Activated CD4-positive, alpha-beta T cell treated with anti-CD3 and anti-CD28 coated beads, Interleukin-2, amount 50 U/mL, for 48 hours (primary cell): ENCODE measurements around the gene RECK.
"Not testable (repeated sequence)": the region's sequence is repeated elsewhere in the genome, so short reads cannot be mapped to it uniquely, and the experiment has no call there.

Experiments used
- DNase-seq, 2 experiments: peaks; one replicate each; pipeline ENCODE4 v3.0.0-alpha.2; 2020

RECK gene

DNA sequence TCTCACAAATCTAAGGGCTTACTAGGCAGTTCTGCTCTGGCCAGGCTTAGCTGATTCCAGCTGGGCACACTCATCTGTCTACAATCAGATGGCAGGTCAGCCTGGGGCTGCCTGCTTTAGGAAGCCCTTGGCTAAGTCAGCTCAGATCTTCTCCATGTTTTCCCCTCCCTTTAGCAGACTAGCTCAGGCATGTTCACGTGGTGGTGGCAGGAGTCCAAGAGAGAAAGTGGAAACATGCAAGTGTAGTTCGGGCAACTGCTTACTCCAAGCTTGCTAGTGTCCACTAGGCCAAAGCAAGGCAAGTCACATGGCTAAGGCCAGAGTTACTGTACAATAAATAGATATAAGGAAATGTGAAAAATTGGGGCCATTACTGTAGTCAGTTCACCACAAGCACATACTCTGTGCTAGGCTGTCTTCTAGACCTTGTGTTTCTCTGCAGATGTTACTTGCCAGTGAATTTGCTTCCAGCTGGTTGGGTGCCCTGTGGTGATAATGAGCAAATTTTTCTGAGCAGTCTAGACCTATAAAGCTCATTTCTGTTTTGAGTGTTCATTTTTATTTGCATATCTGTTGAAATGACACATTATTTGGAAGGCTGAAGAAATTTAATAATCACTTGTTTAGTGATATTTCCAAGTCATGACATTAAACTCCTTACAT lies 38.3 kb downstream of the RECK start:
- DNase-seq = no peak

GRCh38 chr9:36078051-36078450 lies 41.3 kb downstream of the RECK start:
- no peak for DNase-seq

DNA sequence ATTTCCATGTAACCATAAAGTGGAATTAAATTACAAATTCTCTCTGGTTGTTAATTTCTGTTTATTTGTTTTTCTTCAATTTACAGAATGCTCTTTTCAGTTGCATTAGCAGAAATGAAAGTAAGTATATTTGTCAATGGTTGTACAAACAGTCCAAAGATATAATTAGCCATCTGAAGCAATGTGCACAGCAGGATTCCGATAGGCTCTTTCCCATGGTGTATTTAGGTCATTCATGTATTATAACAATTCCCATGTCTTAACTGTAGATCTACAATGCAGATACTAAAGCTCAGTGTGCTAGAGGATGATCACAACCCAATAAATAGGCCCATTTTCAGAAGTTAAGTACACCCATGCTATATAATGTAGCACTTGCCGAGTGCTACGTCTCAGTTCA lies 43.8 kb downstream of the RECK start:
- no peak for DNase-seq

DNA sequence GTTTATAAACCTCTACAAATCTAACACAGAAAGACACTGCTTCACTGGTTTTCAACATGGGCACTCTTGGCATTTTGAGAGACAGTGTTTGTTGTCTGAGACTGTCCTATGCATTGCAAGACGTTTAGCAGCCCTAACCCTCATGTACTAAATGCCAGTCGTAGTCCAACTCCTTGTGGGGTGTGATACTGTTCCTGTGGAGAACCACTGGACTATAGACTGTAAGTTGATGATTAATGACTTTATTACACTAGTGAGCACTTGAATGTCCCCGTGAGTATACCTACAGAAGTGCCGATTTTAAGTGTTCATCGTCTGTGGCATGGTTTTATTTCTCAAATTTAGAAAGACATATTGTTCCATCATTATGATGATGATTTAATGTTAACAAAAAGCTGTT lies 46.2 kb downstream of the RECK start:
- no peak for DNase-seq

DNA sequence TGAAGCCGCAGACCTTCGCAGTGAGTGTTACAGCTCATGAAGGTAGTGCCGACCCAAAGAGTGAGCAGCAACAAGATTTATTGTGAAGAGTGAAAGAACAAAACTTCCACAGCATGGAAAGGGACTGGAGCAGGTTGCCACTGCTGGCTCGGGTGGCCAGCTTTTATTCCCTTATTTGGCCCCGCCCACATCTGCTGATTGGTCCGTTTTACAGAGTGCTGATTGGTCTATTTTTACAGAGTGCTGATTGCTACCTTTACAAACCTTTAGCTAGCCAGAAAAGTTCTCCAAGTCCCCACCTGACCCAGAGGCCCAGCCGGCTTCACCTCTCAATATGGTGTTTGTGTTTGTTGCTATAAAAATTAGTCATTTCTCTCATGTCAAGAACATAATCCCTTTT lies 49.7 kb downstream of the RECK start:
- no peak for DNase-seq

- not testable (repeated sequence) for DNase-seq
Measured at GRCh38 chr9:36087054-36087453, 50.3 kb downstream of the RECK start.

- DNase-seq = no peak
Measured at GRCh38 chr9:36088020-36088419, 51.3 kb downstream of the RECK start.

- no peak for DNase-seq
Measured at GRCh38 chr9:36091026-36091953, 54.6 kb downstream of the RECK start.

DNA sequence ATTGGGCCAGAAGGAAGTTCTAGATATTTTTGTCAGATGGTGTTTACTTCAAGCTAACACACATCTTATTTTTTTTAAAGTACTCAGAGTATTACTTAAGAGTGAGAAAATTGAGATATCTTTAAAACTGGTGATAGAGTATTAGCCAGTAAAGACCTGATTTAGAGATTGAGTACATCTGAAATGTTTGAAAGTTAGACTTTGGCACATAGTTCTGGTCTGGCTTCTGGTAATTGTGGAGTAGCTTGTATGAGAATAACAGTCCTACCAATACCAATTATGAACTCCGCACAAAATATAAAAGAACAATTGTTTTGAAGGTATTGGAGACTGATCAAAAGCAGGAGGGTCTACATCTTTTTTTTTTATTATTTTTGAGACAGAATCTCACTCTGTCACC lies 55.3 kb downstream of the RECK start:
- no peak for DNase-seq

DNA sequence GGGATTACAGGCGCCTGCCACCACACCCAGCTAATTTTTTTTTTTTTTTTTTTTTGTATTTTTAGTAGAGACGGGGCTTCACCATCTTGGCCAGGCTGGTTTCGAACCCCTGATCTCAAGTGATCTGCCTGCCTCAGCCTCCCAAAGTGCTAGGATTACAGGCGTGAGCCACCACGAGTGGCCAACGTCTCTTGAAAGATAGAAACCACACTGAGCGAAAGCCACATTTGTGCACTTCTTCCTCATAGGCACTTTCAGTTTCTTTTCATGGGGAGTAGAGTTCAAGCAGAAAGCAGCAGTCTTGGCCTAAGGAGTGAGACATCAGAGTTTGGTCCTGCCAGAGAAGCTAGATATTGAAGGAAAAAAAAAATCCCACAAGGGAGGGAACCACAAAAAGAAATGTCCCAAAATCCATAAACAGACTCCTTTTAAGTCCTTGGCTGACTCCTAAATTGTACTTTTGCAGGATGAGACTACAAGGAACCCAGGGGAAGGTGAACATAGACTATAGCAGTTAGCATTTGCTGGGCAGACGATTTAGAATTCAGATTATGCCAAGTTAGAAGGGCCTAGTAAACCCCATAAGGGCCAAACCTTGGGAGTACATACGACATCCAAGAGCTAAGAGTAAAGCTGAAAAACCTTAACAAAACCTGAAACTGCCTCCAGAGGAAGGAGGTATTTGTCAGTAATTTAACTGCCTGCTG lies 55.9 kb downstream of the RECK start:
- peak; percentile 39 to 52 for DNase-seq

- no peak for DNase-seq
Measured at GRCh38 chr9:36093384-36093783, 56.7 kb downstream of the RECK start.

- no peak for DNase-seq
Measured at GRCh38 chr9:36099718-36100117, 63.0 kb downstream of the RECK start.

- DNase-seq = no peak
Measured at GRCh38 chr9:36100532-36100931, 63.8 kb downstream of the RECK start.

- DNase-seq = no peak
Measured at GRCh38 chr9:36101916-36102741, 65.4 kb downstream of the RECK start.

DNA sequence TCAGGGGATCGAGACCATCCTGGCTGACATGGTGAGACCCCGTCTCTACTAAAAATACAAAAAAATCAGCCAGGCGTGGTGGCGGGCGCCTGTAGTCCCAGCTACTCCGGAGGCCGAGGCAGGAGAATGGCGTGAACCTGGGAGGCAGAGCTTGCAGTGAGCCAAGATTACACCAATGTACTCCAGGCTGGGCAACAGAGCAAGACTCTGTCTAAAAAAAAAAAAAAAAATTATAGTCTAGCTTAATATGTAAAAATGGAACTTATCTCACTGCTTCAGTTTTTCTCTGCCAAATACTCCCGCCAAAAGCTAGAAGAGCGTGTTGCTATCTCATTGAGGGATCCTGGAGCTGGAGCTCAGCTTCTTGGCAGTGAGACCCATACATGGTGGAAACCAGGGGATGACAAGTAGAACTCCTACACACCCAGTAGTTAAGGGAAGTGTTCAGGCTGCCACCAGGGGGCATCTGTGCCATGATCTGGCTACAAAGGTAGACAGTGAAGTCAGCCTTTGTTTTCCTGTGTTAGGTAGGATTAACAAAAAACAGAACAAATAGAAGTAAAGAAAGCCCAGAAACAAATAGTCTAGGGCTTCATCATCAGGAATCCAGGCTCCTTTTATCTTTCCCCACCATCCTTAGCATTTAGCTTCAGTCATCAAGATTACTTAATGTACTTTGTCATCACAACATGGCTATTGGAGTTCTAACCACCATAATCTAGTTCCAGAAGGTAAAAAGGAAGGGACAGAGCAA lies 66.2 kb downstream of the RECK start:
- peak; percentile 89 to 93 for DNase-seq

DNA sequence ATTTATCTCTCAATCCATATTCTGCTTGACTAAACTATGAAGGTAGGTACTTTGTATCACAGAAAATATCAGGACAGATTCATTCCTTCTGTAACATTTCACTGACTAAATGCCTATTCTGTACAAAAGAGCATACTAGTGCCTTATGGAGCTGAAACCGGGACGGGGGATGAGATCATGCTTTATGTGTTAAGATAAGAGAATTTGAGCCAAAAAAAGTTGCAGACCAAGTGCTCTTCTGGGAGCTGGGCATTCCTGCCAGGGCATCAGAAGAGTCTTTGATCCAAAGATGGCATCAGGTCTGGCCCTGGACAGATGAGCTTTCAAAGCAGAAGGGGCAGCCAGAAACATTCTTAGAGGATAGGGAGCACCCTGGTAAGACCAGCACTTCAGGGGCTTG lies 72.4 kb downstream of the RECK start:
- no peak for DNase-seq

DNA sequence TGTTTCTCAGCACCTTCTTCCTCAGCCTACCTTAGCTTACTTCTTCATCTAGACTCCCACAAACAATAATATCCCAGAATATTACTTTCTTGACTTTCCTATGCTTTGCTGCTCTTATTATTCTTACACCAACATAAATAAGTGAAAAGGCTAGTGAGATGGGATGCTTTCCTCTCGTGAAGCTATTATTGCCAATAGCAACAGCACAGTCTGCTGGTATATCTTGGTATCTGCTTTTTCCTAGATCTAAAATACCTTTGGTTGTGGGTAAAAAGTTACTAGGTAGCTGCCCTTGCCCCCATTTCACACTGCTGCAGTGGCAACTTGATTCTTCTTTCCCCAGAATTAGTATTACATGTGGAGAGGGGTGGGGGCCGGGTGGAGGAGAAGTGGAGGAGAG lies 73.7 kb downstream of the RECK start:
- DNase-seq = no peak

DNA sequence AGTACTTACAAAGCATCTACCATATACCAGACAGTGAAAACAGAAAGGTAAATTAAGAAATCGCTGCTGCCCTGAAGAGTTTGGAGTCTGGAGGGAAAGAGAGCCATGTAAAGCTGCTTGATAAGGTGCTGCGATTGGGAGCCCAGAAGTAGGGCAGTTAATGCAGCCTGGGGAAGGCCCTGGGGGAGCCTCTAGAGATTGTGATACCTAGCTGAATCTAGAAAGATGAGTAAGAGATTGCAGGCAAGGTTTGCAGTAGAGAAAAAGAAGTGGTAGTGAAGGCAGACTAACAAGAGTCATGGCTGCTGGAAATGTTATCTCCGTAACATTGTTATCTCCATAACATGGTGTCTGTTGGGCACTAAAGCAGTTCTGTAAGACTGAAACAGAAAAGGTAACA lies 75.8 kb downstream of the RECK start:
- no peak for DNase-seq

DNA sequence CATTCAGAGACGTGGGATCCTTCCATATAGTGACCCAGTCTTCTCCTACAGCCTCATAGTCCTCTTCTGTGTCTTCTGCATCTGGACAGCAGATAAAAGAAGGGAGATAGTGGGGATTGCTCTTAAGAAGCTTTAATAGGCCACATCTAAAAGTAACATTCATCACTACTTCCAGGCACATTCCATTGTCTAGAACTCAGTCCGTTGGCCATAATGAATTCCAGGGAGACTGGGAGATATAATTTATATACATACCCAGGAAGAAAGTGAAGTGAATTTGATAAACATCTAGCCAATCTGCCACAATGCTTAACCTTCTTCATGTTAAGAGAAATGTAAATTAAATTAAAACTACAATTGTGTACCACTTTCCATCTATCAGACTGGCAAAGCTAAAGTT lies 77.3 kb downstream of the RECK start:
- DNase-seq = no peak

- no peak for DNase-seq
Measured at GRCh38 chr9:36116593-36116992, 79.9 kb downstream of the RECK start.

GRCh38 chr9:36118201-36118600 lies 81.5 kb downstream of the RECK start:
- no peak for DNase-seq

- DNase-seq = no peak
Measured at GRCh38 chr9:36118706-36119105, 82.0 kb downstream of the RECK start.
